IPS-18c (cell line): Measurements from ENCODE around the gene PHOSPHO1.
A peak's percentile ranks its signal among the peaks of the same experiment; 100 is the strongest.
"Not testable (repeated sequence)": the region's sequence is repeated elsewhere in the genome, so short reads cannot be mapped to it uniquely, and the experiment has no call there.

ENCODE experiments used
- H3K4me3 ChIP-seq: 2 replicates; pipeline ENCODE4 v1.7.0; 2013; ENCODE audit warnings: low read depth, mild to moderate bottlenecking, low read length, moderate library complexity; ENCODE audit not compliant: insufficient read depth
- H3K9me3 ChIP-seq: one replicate; pipeline ENCODE4 v1.6.1; 2013; ENCODE audit warnings: mild to moderate bottlenecking, low read length, moderate library complexity; ENCODE audit not compliant: control insufficient read depth, insufficient read depth

PHOSPHO1 gene

DNA sequence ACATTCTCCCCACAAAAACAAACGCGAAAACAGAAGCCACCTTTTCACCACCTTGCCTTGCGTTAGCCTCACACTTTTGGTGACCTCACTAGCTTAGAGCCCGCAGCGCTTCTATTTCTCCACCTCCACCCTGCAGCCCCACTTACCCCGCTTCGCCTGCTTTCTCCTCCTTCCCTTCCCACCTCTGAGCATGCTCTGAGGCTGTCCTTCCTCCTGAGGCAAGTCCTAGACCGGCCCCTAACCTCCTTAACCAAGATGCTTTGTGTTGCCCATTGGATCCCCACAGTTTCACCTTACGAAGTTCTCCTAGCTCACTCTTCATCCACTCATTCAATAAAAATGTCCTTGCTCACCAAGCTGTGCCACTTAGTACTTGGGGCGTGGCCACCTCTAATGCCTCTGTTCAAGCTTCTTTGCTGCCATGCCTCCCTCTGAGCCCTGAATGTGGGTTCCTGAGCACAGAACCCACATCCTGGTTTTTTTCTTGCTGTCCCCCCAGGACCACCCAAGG lies 21.5 kb downstream of the PHOSPHO1 start:
- no peak overlapping the region for H3K4me3 ChIP-seq
- no peaks in the 10 kb centered on the region for H3K9me3 ChIP-seq

DNA sequence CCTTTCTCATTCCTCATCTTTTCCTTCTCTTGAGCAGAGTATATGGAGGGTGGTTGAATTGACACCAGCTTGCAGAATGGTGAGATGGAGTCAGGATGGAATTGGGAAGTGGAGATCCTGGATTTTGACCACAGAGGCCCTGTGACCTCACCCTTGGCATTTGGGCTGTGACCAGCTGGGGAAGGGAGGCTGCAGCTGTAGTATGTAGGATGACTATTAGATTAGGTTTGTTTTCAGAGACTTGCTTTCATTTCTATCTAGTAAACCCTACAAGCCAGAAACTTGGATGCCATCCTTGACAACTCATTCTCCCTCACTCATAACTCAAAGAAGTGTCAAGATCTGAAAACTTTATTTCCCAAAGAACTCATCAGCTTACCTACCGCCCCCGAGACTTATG lies 26.1 kb downstream of the PHOSPHO1 start:
- Histone ChIP-seq H3K9me3 (no peaks in the 10 kb centered on the region), H3K4me3 (no peak overlapping the region)

DNA sequence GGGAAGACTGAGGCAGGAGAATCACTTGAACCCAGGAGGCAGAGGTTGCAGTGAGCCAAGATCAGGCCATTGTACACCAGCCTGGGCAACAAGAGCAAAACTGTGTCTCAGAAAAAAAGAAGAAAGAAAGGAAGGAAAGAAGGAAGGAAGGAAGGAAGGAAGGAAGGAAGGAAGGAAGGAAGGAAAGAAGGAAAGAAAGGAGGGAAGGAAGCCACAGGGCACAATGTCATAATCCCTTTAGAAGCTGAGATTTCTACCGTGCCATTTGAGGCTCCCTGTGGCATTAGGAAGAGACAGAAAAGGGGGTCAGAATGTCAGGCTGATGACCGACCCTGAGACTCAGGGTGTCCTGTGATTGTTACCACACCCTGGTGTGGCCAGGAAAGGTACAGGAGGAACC lies 26.8 kb downstream of the PHOSPHO1 start:
- no peaks in the 10 kb centered on the region for H3K9me3 ChIP-seq

DNA sequence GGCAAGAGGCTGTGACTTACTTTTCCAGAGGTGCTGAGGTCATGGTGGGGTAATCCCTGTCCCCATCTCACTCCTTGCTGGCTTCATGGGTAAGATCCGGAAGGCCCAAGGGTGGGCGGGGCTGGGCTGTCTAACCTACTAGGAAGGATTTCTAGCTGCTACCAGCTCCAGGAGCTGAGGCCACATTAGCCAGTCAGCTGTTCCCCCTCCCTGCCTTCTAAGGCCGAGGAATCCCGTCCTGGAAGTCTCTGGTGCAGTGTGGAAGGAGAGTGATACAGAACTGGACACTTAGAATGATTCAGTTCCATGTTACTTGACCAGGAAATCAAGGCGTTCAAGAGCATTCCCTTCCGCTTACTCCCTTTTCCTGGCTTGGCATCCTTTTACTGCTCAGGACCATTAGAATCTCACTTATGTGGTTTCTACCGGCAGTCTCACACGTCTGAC lies 29.1 kb downstream of the PHOSPHO1 start:
- Histone ChIP-seq H3K9me3 (no peaks in the 10 kb centered on the region), H3K4me3 (no peak overlapping the region)

More for the DNA sequence above, 26.8 kb downstream of the PHOSPHO1 start:
- no peak overlapping the region for H3K4me3 ChIP-seq

DNA sequence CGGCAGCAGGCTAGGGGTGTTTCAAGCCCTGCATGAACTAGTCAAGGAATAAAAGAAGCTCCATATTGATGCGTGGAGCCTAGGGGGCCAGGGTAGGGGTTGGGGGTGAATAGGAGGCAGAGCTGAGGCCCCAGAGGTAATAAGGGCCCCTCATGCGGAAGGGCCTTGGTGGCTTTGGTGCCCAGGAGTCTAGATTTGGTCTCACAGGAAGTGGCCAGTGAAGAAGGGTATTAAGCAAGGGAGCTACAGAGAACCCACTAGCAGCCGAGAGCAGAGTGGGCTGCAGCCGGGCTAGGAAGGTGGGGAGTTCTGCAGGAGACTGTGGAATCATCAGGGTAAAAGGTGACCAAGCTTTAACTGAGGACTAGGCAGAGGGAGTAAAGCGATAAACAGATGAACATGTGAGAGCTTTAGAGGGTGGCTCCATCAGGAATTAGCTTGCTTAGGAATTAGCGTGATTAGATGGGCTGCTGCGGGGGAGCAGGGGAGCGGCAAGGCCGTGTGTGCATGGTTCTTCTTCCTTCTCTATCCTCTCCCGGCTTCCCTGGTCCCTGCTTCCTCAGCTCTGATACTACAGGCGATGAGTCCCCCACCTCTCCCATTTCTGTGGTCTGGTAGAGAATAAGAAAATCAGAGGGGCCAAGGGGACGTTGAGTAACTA lies 30.0 kb downstream of the PHOSPHO1 start:
- H3K9me3 ChIP-seq, result no peaks in the 10 kb centered on the region
- no peak overlapping the region for H3K4me3 ChIP-seq

DNA sequence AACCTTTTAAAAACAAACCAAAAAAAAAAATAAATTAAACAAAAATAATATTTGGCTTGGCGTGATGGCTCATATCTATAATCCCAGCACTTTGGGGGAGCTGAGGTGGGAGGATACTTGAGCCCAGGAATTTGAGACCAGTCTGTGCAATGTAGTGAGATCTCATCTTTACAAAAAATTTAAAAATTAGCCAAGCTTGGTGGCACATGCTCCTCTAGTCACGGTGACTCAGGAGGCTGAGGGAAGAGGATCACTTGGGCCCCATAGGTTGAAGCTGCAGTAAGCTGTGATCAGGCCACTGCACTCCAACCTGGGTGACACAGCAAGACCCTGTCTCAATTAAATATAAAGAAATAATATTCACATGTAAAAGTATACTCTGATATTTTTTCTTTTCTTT lies 32.4 kb downstream of the PHOSPHO1 start:
- no peak overlapping the region for H3K4me3 ChIP-seq

DNA sequence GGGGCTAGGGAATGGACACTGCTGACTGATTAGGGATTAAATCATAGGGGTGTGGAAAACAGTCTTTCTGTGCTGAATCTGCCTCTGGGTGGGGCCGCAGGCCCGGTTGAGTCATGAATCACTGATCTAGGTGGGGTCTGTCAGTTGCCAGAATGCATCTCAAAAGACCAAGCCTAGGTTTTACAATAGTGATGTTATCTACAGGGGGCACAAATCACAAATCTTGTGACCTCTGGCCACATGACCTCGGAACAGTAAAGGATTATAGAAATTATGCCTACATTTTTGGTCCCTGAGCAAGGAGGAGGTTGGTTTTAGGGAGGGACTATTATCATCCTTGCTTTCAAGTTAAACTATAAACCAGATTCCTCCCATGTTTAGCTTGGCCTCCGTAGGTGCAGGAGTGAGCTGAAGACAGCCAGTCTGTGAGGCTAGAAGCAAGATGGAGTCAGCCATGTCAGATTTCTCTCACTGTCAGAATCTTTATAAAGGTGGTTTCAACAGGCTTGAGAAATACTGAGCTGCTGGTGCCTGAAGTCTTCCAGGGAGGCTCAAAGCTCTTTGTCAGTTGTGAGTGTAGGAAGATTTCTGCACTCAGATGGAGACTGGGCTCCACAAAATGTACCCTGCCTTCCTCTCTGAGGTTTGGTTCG lies 33.1 kb downstream of the PHOSPHO1 start:
- H3K4me3 ChIP-seq, result no peak overlapping the region
- H3K9me3 ChIP-seq, result no peaks in the 10 kb centered on the region

More for the DNA sequence above, 32.4 kb downstream of the PHOSPHO1 start:
- H3K9me3 ChIP-seq, result no peaks in the 10 kb centered on the region

DNA sequence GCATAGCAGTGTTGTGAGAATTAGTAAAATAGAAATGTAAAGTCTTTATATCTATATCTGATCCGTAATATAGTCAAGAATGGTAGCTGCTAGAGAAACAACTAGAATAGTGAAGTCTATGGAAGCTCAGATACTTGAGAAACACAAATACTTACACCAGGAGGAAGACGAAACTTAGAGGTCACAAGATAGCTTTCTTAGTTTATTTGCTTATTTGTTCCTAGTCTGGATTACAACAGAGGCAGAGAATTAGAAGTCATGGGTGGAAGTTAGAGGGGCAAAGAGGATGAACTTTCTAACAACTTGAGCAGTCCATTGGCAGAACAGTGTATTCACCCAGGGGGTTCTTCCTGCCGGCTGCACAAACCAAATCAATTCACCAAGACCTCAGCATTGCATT lies 34.1 kb downstream of the PHOSPHO1 start:
- Histone ChIP-seq H3K9me3 (no peaks in the 10 kb centered on the region), H3K4me3 (no peak overlapping the region)

DNA sequence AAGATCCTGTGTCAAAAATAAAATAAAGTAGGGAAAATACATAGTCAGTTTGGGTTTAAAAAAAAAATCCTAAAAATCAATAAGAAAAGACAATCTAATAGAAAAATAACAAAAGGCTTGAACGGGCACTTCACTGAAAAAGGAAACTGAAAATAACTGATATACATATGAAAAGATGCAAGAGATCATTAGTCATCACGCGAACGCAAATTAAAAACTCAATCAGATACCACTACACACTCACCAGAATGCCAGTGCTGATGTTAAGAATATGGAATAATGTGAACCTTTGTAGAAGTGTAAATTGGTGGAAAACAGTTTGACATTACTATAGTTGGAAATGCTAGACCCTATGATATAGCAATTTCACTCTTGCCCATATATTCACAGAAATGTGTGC lies 34.8 kb downstream of the PHOSPHO1 start:
- H3K9me3 ChIP-seq, result no peaks in the 10 kb centered on the region
- no peak overlapping the region for H3K4me3 ChIP-seq

DNA sequence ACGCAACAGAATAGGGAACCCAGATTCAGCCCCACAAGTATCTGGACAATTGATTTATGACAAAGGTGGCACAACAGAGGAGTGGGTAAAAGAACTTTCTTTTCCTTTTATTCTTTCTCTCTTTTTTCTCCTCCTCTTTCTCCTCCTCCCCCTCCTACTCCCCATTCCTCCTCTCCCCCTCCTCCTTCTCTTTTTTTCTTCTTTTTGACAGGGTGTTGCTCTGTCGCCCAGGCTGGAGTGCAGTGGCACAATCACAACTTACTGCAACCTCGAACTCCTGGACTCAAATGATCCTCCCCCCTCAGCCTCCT lies 36.3 kb downstream of the PHOSPHO1 start:
- Histone ChIP-seq H3K4me3 (no peak overlapping the region; the same call in 1 of the 2 replicates), H3K9me3 (no peaks in the 10 kb centered on the region)

DNA sequence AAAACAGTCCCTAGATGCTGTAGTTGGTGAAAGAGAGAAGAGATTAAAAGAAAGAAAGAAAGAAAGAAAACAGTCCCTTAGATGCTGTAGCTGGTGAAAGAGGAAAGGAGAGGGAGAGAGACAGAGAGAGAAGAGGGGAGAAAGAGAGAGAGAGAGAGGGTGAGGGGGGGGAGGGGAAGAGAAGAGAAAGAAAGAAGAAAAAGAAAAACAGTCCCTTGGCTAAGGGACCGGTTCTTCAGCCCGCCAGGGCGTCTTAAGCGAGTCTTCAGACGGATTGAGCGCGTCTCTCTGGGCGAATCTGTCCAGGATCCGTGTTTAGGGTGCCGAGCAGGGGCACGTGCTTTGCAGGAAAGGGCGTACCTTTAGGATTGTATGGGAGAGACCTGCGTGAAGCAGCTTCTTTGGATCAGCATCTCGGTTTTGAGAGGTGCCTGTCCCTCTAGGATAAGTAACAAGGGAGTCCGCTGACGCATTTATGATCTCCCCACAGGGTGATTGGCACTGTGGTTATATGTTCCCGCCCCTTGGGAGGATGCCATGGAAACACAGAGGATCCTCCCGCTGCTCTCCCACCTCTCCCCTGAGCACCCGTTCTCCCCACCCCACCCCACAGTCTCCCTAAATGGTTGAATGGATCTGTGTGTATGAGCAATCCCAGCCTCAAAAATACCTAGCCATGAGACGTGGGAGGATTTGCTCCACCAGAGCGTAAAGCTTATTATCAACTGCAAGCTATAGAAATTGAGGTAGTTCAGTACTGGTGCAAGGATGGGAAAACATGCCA lies 36.9 kb downstream of the PHOSPHO1 start:
- Histone ChIP-seq H3K4me3 (peak overlapping the region; percentile 98), H3K9me3 (no peaks in the 10 kb centered on the region)

DNA sequence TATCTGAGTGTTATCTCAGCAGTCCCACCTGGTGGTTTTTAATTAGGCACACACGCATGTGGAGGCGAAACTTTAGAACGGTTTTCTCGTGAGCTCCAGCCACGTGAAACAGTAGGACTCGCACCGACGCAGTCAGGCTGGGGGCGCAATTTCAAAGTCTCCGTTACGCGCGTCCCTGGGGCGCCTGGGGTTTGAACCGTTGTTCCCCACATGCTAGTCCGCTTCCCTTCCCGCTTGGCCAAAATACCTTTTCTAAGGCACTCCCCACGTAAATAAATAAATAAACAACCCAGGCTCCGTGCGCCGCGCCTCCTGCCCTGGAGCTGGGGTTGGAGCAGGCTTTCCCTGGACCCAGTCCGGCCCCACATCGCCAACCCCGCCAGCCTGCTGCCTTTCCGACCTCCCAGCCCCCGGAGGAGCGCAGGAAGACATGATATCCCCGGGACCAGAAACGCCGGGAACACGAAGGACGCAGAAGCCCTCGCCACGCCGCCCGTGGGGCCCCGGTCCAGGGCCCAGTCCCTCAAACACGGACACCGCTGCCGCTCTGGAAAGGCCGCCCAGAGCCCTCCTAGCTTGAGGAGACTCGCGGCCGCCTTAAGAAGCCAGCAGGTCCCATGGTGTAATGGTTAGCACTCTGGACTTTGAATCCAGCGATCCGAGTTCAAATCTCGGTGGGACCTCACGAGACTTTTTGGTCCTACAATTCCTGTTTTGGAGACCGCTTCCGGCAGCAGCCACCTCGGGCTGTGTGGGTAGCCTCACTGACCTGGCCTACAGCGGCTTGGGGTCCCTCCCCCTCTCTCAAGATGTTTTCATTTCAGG lies 38.5 kb downstream of the PHOSPHO1 start:
- Histone ChIP-seq H3K4me3 (peak overlapping the region; percentile 98), H3K9me3 (no peaks in the 10 kb centered on the region)

DNA sequence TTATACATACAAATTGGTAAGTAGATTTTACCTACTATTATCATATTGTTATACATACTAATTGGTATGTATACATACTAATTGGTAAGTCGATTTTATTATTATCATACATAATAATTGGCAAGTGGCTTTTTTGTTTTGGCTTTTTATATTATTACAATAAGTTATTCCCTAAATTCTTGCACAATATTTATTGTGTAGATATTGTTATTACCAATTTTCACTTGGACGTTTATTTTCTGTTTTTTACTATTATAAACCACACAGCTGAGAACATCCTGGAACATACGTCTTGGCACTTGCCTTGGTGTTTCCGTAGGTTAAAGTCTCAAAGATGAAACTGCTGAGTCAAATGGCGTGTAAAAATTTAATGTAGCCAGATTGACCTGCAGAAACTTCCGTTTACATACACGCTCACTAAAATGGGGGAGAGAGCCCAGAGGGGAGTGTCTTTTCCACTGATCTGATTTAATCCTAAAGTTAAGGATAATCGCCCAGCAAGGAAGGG lies 39.1 kb downstream of the PHOSPHO1 start:
- Histone ChIP-seq H3K4me3 (peak overlapping the region; percentile 98), H3K9me3 (no peaks in the 10 kb centered on the region)

DNA sequence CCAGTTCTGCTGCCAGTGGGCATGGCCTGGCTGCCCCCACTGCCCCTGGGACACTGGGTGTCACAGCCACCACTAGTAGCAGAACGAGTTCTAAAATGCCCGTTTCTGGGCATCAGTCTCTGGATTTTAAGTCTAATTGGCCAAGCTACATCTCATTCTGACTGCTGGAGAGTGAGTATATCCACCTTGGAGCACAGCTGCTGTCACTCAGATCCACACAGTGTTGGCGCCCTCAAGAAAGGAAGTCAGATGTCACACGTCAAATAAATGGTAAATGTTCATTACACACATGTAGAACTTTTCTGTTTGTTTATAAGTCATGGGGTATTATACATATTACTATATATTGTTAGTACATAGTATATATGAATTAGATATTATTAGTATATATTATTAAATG lies 39.7 kb downstream of the PHOSPHO1 start:
- peaks cover 1% of the 10 kb centered on the region for H3K9me3 ChIP-seq
- H3K4me3 ChIP-seq, result no peak overlapping the region

DNA sequence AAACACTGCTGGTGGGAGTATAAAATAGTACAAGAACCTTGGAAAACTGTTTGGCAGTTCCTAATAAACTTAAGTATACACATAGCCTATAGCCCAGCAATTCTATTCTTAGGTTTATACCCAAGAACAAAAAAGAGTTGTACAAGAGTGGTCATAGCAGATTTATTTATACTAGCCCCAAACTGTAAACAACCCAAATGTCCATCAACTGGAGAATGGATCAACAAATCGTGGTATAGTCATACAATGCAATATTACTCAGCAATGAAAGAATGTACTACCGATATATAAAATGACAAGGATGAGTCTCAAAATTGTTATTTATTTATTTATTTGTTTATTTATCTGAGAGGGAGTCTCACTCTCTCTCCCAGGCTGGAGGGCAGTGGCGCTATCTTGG lies 43.3 kb downstream of the PHOSPHO1 start:
- Histone ChIP-seq H3K4me3 (no peak overlapping the region), H3K9me3 (peaks cover 4% of the 10 kb centered on the region)

DNA sequence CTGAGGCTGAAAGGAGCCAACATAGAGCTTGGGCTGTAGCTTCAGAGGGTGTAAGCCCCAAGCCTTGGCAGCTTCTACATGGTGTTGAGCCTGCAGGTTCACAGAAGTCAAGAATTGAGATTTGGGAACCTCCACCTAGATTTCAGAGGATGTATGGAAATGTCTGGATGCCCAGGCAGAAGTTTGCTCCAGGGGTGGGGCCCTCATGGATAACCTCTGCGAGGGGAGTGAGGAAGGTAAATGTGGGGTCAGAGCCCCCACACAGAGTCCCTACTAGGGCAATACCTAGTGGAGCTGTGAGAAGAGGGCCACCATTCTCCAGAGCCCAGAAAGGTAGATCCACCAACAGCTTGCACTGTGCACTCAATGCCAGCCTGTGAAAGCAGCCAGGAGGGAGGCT lies 45.2 kb downstream of the PHOSPHO1 start:
- H3K4me3 ChIP-seq, H3K9me3 ChIP-seq: not testable (repeated sequence)

DNA sequence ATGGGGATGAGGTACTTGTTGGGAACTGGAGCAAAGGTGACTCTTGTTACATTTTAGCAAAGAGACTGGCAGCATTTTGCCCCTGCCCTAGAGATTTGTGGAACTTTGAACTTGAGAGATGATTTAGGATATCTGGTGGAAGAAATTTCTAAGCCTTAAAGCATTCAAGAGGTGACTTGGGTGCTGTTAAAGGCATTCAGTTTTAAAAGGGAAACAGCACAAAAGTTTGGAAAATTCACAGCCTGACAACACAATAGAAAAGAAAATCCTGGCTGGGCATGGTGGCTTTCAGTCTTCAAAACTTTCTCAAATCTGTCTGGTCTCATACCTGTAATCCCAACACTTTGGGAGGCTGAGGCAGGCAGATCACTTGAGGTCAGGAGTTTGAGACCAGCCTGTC lies 46.1 kb downstream of the PHOSPHO1 start:
- not testable (repeated sequence) for H3K9me3 ChIP-seq, H3K4me3 ChIP-seq
